Left cardiac atrium (tissue), 4 donors: ENCODE measurements around the gene TMEM63C. TPM values are rescaled to one million over a fixed set of nuclear protein-coding genes. Genes with fewer than 3 reads are reported as not detected.
A peak's percentile ranks its signal among the peaks of the same experiment; 100 is the strongest.

Source experiments
- ATAC-seq, 2 donors: fragments of 200-7000 bp; cut with Tn5 transposase; one replicate each; pipeline ENCODE4 v1.9.1; 2020; ENCODE audit warnings: mild to moderate bottlenecking in 2 of 2, moderate library complexity in 2 of 2
- DNase-seq: peaks from one replicate; pipeline ENCODE4 v3.0.0-alpha.2; 2020
- intact Hi-C, 2 donors: fragments of 100-400 bp; cut with DNase I; formaldehyde crosslinking; loops; one replicate each; pipeline versions ENCODE4 v1.14.1 to v1.15.1; 2022 to 2023
- microRNA-seq, 2 donors: library from miRNA; unstranded; fragments of <30 nt; microRNA quantifications; one replicate each; pipeline ENCODE4 v1.2.0, GENCODE V29; 2020
- total RNA-seq, 2 donors: library from RNA; stranded (reverse); fragmentation: NEBNext Ultra II Directional; extraction: Animal tissue kit (Norgen Biotek cat#: 25700); gene quantifications; one replicate each; pipeline ENCODE4 v1.2.1, GENCODE V29; 2021
- donor health status: DM: no; HTN: yes; CAD: no.
- donor health status: DM: no; HTN: yes; CAD: no; lungs with severe emphysema.
- donor health status: DM: yes; HTN: yes; CAD: no.
- donor health status: Dilated cardiomyopathy.

TMEM63C gene
- total RNA-seq, 2 donors from 2014 or later, result not detected

DNA sequence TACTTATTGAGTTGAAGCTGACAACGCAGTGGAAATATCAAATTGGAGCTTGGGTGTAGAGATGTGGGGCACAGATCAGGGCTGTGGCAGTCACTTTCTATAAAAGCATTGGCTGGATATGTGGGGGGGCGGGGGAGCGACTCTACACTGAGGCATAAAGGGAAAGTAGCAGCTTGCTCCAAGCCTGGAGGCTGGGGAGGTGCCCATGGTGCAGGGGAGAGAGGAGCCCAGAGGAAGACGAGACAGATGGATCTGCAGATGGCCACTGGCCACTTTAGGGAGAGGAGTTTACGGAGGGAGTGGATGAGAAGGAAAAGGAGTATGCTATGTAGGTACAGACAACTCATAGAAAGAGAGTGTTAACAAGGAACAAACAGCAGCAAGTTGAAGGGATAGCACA, 102.9 kb downstream of the TMEM63C start:
- no peak for ATAC-seq
- intact Hi-C loops, result no loop called here
- DNase-seq, result no peak

DNA sequence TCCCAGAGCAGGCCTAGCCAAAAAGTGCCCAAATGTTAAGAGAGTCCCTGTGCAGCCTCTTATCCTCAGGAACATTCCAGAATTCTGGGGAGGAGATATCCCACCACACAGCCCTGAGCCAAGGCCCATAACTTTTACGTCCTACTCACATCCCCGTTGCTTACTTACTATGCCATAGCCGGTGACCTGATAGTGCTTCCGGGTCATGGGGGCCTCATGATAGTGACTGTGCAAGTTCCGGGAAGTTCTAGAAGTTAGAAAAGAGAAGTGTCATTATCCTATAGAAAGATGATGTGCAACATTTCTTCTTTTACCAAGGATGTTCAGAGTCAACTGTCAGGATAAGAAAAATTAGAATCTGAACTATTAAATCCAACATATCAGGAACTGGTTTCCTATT, 105.0 kb downstream of the TMEM63C start:
- DNase-seq, result no peak

DNA sequence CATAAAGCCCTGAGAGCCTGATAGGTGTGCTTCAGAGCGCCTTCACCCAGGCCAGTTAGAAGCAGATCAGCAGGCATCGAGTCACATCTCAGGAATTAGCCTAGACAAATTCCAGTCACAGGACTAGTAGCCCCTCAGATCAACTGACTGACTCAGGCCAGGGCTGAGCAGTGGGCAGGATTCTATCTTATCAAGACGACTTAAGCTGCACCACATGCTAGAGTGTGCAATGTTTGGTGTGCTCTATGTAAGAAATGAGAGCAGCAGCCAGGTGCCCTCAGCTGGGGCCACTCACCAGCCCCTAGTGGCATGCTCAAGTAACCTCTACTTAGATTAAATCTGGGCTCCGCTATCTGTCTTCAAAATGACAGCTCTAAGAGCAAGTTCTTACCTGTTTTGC, 109.1 kb downstream of the TMEM63C start:
- DNase-seq (no peak), ATAC-seq (no peak)
- intact Hi-C loops, result no loop called here

More for the DNA sequence above, 105.0 kb downstream of the TMEM63C start:
- intact Hi-C loops, result no loop called here
- no peak for ATAC-seq

DNA sequence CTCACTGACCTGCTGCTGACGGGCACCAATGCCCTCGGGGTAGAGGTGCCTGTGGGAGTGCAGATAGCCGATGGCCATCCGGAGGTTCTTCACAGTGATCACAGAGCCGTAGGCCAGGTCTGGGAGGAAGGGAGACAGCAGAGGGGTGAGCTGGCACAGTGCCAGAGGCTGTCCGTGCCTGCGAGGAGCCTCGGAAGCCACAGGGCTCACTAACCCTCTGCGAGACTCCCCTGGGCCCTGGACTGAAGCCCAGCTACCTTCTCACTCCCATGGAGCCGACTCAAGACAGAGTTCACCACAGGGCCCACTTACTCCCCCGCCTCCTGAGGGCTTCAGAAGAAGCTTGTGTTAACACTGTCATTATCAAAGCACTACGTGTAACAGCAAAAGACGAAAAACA, 114.6 kb downstream of the TMEM63C start:
- ATAC-seq, result no peak
- DNase-seq, result no peak
- intact Hi-C loops, result no loop called here

DNA sequence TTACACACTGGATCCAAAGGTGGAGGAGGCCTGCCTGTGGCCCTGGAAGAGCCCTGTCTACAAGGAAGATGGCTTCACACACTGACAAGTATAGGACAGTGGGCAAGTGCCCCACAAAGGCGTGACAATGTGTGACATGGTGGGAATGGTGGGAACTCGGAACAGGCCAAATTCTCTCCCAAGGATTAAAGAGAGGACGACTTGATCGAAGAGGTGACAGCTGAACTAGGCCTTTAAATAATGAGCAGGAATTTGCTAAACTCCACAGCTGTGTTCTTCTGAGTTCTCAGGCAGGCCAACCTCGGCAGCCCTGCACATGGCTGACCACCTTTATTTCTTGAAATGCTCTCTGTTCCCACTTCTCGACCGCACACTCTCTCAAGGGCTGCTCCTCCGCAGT, 115.3 kb downstream of the TMEM63C start:
- intact Hi-C loops, result no loop called here
- DNase-seq, result no peak
- no peak for ATAC-seq

DNA sequence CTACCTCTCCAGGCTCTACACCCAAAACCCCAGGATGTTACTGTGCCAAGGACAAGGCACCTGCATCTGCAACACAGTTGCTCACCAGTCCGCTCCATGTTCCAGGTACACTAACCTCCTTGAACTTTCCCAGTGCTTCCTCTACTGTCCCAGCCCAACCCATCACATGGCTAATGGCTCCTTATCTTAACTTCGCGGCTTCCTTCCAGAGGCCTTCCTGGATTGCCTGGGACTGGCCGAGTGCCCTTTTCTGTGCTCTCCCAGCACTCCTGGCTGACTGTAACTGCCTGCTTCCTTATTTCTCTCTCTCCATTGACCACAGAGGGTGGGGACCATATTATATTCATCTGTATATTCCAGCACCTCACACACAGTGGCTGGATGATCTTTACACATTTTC, 118.2 kb downstream of the TMEM63C start:
- DNase-seq (no peak), ATAC-seq (no peak)
- intact Hi-C loops, result loop anchor here in 1 of 2 donors (10.0 kb wide), 1 partner anchor 255 kb away; no protein-coding TSS in a partner anchor

DNA sequence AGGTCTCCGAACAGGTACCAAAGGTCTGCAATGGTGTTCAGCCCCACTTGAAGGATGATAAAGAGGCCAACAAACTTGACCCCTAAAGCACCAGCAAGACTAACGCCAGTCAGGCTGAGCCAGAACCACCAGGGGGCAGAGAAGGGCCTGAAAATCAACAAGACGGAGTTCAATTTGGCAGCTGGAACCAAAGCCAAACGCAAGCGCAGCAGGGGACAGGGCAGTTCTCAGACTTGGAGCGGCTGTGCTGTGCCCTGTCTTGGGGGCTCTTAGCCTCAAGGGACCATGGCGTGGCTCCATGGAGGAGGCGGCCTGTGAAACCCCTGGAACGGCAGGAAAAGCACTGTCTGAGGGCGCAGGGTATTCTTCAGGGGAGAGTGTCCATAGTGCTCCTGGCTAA, 119.5 kb downstream of the TMEM63C start:
- intact Hi-C loops, result loop anchor here in 1 of 2 donors (10.0 kb wide), 1 partner anchor 254 kb away; no protein-coding TSS in a partner anchor
- ATAC-seq, result peak; percentile 44 to 77

DNA sequence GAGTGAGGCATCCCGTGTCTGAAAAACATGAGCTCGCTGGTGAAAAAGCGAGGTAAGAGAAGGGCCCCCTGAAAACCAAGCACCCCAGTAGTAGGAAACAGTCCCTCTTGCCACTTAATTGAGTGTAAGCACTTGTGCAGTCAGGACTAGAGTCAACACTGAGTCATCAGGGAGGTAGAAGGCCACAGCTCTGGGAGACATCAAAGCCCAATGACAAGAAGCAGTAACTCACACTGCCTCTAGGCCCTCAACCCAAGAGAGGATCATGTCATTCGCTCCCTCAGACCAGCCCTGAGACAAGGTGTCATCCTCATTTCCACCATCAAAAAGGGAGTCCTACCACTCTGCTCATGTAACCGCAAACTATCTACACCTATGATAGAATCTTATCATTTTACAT, 121.3 kb downstream of the TMEM63C start:
- DNase-seq (no peak), ATAC-seq (peak in 1 of 2 donors; percentile 55)
- intact Hi-C loops, result loop anchor here in 1 of 2 donors (10.0 kb wide), 1 partner anchor 252 kb away; no protein-coding TSS in a partner anchor

More for the DNA sequence above, 119.5 kb downstream of the TMEM63C start:
- DNase-seq, result peak; percentile 78

DNA sequence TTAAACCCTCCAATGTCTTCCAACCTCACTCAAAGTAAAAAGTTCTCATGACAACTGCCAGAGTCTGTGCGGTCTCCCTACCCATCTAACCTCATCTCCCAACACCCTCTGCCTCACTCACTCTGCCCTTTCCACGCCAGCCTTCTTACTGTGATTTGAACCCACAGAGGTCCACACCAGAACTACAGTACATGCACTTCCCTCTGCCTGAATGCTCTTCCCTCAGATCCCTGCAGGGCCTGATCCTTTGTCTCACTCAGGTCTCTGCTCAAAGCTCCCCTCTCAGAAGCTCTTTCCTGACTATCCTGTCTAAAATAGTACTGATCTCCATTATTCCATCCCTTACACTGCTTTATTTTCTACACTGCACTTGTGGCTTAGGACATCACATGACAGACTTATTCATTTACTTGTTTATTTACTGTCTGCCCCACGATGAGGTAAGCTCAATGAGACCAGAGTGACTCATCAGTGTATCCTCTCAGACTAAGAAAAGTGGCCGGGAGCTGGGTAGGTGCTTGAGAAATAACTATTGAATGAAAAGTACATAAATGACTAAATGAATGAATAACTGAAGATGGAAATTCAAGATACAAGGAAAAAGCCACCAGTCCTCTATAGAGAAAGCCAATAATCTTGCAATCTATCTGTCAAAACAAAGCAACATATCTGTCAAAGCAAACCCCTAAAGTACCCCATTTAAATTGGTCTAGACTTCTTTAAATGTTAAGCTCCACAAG, 122.0 kb downstream of the TMEM63C start:
- DNase-seq, result no peak
- peak in 1 of 2 donors; percentile 90 for ATAC-seq
- intact Hi-C loops, result loop anchor here in 1 of 2 donors (10.0 kb wide), 1 partner anchor 251 kb away; no protein-coding TSS in a partner anchor

DNA sequence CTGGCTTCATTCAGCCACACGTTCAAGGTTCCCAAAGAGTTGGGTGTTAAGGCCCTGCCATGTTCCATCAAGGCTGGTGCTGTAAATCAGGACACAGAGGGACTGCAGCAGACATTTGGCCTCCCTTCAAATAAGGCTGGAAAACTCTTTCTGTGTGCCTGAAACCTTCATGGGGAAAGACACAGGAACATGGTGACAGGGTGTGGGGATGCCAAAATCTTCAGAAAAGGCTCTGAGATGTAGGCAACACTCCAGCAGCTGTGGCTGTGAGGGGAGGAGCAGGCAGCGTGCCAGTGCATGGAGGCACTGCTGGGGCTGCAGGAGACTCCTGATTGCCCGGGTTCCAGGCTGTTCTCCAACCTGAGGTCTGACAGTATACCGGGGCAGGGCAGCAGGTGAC, 124.1 kb downstream of the TMEM63C start:
- intact Hi-C loops, result loop anchor here in 1 of 2 donors (10.0 kb wide), 1 partner anchor 249 kb away; no protein-coding TSS in a partner anchor
- ATAC-seq (no peak), DNase-seq (no peak)

DNA sequence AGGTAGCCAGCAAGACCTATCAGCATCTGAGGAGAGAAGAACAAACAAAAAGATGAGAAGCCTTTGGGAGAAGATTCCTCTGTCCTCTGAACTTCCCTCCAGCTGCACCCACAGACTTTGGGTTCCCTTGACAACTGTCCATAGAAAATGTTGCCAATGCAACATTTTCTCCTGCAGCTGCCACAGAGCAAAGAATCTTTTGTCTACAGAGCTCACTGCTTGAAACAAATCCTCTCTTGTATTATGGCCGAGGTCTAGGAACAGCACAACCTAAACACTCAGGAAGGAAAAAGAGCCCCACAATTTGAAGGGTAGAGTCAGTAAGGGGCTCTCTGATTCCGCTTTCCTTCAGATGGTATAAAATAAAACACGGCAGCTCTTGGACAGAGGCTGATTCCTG, 124.8 kb downstream of the TMEM63C start:
- DNase-seq (no peak), ATAC-seq (peak in 1 of 2 donors; percentile 5)
- intact Hi-C loops, result loop anchor here in 1 of 2 donors (10.0 kb wide), 1 partner anchor 248 kb away; no protein-coding TSS in a partner anchor

DNA sequence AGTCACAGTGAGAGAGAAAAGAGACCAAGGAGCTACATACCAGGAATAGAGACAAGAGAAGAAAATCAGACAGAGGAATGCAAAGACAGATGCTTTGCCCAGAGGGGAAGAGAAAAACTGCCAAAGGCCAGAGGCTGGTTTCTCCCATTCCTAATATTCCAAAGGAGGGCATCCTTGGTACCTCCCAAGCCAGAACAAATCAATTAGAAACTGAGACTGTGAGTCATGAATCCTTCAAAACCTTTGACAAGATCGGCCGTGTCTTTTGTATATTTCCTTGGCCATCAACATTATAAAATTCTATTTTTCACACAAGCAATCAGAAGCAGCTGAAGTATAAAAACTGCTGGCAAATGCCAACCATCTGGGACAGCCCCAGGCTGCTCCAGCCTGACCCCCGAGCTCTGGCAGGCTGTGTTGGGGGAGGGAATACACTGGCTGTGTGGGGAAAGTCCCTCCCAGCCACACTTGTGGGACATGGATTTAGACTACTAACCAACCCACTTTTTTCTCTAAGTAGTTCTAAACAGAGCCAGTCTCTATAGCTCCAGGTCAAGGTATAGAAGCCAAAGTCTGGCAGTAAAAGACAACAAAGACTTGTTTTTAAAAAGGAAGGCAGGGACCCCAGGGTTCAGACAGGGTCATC, 125.4 kb downstream of the TMEM63C start:
- peak; percentile 44 to 55 for ATAC-seq
- intact Hi-C loops, result loop anchor here in 1 of 2 donors (10.0 kb wide), 1 partner anchor 248 kb away; no protein-coding TSS in a partner anchor
- DNase-seq, result no peak

Small RNA genes lying within 50 kb of the gene (microRNA-seq; reads per million reads assigned to microRNA genes)
- 0.20 to 0.27 reads per million in 2 donors for gene MIR1260A

Other genes with a start within 250 kb of the TMEM63C start
- gene IRF2BPL, start 153.1 kb upstream of the TMEM63C start, total RNA-seq, result 10 to 100 TPM; 41.4 to 47.5 TPM
- 10 to 100 TPM; 56.2 to 57.6 TPM for gene CIPC, start 83.5 kb upstream of the TMEM63C start, total RNA-seq
- gene ZDHHC22, start 40.0 kb upstream of the TMEM63C start, total RNA-seq, result not detected
- gene NGB, start 89.4 kb downstream of the TMEM63C start, total RNA-seq, result not detected
- gene POMT2, start 139.1 kb downstream of the TMEM63C start, total RNA-seq, result 10 to 100 TPM; 20.8 to 25.5 TPM
- gene GSTZ1, start 139.2 kb downstream of the TMEM63C start, total RNA-seq, result 1 to 10 TPM; 6.5 to 7.9 TPM
- 1 to 10 TPM; 5.9 to 6.7 TPM for gene TMED8, start 195.3 kb downstream of the TMEM63C start, total RNA-seq
- gene SAMD15, start 195.6 kb downstream of the TMEM63C start, total RNA-seq, result under 1 TPM in 1 of 2 donors, not detected in 1; 0.52 TPM
- under 1 TPM in 1 of 2 donors, not detected in 1; 0.34 TPM for gene NOXRED1, start 241.7 kb downstream of the TMEM63C start, total RNA-seq